ENCODE data around the gene ST6GALNAC6.
"Not testable (repeated sequence)": the region's sequence is repeated elsewhere in the genome, so short reads cannot be mapped to it uniquely, and the experiment has no call there.

The ST6GALNAC6 gene

DNA sequence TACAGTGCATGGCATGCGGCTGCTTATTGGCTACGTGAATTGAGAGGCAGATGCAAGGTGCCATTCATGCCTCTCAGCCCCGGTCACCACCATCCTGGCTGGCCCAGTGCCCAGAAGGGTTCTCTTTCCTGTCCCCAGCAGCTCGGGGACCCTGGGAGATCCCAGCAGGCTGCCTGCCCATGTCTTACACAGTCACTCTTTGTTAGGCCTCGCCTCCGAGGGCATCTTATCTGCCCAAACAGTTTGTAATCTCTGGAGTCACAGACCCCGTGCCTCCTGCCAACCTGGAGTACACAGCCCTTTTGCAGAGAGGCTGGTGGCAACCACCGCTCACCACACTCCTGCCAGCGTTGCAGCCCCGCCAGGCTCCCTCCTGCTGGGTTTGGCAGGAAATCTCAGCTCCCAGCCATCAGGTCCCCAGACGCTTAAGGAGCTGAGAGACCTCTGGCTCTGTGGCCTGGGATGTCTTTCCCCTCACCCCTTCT is 14.9 kb downstream of the ST6GALNAC6 start:
- Histone ChIP-seq H3K9me3 (ENCODE audit: severe bottlenecking) (no peaks in the 10 kb centered on the region), H3K27ac (peak overlapping the region; percentile 81), H3K36me3 (peaks cover 30% of the 10 kb centered on the region), H3K27me3 (ENCODE audit: insufficient read depth, low read depth, severe bottlenecking) (no peaks in the 10 kb centered on the region), H3K4me3 (ENCODE audit: low read depth, low read length) (no peak overlapping the region)
- TF ChIP-seq, protein P1, sequence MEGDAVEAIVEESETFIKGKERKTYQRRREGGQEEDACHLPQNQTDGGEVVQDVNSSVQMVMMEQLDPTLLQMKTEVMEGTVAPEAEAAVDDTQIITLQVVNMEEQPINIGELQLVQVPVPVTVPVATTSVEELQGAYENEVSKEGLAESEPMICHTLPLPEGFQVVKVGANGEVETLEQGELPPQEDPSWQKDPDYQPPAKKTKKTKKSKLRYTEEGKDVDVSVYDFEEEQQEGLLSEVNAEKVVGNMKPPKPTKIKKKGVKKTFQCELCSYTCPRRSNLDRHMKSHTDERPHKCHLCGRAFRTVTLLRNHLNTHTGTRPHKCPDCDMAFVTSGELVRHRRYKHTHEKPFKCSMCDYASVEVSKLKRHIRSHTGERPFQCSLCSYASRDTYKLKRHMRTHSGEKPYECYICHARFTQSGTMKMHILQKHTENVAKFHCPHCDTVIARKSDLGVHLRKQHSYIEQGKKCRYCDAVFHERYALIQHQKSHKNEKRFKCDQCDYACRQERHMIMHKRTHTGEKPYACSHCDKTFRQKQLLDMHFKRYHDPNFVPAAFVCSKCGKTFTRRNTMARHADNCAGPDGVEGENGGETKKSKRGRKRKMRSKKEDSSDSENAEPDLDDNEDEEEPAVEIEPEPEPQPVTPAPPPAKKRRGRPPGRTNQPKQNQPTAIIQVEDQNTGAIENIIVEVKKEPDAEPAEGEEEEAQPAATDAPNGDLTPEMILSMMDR (IDR thresholded peaks at IDR 0.05; ENCODE audit: low read depth, low read length): no peak
- no peak for DNase-seq

DNA sequence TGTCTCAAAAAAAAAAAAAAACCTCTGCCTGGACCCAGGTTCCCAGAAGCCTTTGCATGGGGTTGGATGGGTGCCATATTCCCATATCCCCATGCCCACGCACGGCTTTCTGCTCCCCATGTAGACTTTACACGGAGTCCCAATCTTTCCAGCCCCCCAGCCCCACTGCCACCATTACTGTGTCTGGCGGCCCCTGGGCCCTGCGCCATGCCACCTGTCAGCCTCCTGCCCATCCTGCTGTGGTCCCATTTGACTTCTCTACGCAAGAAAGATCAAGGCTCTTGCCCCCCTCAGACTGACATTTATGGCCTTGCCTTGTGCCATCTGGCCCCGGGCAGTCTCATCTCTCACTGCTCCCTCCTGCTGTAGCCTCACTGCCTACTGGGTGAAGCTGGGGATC is 15.4 kb downstream of the ST6GALNAC6 start:
- Histone ChIP-seq H3K9me3 (ENCODE audit: severe bottlenecking) (no peaks in the 10 kb centered on the region), H3K36me3 (peaks cover 30% of the 10 kb centered on the region), H3K27ac (no peak overlapping the region), H3K27me3 (ENCODE audit: insufficient read depth, low read depth, severe bottlenecking) (no peaks in the 10 kb centered on the region), H3K4me3 (ENCODE audit: low read depth, low read length) (no peak overlapping the region)
- TF ChIP-seq, protein P1 (IDR thresholded peaks at IDR 0.05; ENCODE audit: low read depth, low read length): no peak
- DNase-seq: no peak

DNA sequence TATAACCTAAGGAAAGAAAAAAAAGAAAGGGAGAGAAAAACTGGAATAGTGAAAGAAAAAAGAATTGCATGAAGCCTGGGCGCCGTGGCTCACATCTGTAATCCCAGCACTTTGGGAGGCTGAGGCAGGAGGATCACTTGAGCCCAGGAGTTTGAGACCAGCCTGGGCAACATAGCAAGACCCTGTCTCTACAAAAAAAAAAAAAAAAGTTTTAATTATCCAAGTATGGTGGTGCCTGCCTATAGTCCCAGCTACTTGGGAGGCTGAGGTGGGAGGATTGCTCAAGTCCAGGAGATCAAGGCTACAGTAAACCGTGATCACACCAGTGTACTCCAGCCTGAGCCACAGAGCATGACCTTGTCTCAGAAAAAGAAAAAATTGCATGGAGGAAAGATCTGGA is 17.7 kb downstream of the ST6GALNAC6 start:
- H3K9me3 ChIP-seq (ENCODE audit: severe bottlenecking); H3K27me3 ChIP-seq (ENCODE audit: insufficient read depth, low read depth, severe bottlenecking); H3K27ac ChIP-seq; DNase-seq; H3K4me3 ChIP-seq (ENCODE audit: low read depth, low read length): not testable (repeated sequence)
- H3K36me3 ChIP-seq: peaks cover 13% of the 10 kb centered on the region

DNA sequence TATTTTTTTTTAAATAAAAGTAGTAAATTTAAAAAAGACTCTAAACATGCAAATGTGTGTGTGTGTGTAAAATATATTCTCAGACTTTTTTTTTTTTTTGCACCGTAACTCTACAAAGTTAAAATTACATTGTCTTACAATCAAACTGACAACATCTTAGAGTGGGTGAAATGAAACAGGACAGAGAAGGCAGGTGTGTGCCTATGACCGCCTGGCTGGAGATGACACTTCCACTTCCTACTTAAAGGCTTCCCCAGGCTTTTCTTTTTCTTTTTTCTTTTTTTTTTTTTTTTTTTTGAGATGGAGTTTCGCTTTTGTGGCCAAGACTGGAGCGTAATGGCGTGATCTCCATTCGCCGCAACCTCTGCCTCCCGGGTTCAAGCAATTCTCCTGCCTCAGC is 19.3 kb downstream of the ST6GALNAC6 start:
- peaks cover 6% of the 10 kb centered on the region for H3K36me3 ChIP-seq
- no peak overlapping the region for H3K27ac ChIP-seq
- no peak overlapping the region for H3K4me3 ChIP-seq (ENCODE audit: low read depth, low read length)
- H3K9me3 ChIP-seq (ENCODE audit: severe bottlenecking): no peaks in the 10 kb centered on the region
- no peaks in the 10 kb centered on the region for H3K27me3 ChIP-seq (ENCODE audit: insufficient read depth, low read depth, severe bottlenecking)
- TF ChIP-seq, protein P1 (IDR thresholded peaks at IDR 0.05; ENCODE audit: low read depth, low read length): no peak
- no peak for DNase-seq

DNA sequence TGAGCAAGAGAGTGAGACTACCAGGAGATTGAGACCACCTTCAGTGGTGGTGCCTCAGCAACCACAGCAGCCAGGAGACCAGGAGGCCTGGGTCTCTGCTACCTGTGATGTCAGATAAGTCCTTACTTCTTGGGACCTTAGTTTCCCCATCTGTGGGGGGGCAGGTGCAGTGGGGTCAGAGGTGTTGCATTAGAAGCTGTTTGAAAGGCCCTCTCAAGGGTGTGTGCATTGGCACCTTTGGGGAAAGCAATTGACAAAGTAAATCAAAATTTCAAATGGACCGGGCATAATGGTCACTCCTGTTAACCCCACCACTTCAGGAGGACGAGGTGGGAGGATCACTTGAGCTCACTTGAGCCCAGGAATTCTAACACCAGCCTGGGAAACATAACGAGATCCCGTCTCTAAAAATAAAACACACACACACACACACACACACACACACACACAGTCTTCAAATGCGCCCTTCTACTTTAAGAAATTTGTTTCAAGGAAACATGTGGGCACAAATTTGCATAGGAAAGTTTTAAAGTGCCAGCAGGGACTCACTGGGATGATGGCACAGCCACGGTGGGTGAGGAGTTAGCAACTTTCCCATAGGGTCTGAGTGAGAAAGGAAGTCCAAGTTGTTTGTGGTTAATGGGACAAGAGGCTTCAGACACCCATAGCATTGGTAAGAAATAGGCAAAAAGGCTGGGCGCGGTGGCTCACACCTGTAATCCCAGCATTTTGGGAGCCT is 20.6 kb downstream of the ST6GALNAC6 start:
- Histone ChIP-seq H3K27me3 (ENCODE audit: insufficient read depth, low read depth, severe bottlenecking) (no peaks in the 10 kb centered on the region), H3K27ac (peak overlapping the region; percentile 79), H3K9me3 (ENCODE audit: severe bottlenecking) (no peaks in the 10 kb centered on the region), H3K4me3 (ENCODE audit: low read depth, low read length) (no peak overlapping the region), H3K36me3 (peaks cover 10% of the 10 kb centered on the region)
- TF ChIP-seq, protein P1 (IDR thresholded peaks at IDR 0.05; ENCODE audit: low read depth, low read length): no peak
- no peak for DNase-seq

DNA sequence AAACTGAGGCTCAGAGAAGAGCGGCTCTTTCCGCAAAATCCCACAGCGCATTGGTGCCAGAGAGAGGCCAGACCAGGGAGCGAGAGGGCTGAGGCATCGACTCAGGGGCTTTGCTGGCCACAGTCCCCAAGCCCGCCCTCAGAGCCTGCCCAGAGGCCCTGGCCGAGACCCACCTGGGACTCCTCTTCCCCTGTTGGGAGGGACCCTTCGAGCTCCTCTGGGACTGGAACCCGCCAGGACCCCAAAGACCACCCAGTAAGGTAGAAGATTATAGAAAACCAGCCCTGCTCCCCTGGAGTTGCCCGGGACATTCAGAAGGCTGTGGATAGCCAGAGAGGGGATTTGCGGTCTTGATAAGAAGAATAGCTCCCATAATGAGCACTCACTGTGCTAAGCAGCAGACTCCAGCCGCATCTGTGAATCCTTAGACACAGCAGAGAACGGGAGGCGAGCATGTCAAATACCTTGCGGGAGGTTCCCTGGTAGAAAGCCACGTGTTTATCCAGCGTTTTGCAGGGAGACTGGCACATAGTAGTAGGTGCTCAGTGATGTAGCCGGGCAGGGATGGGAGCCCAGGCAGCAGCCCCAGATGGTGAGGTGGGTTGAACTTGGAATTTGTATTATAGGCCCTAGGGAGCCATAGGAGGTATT is 21.3 kb downstream of the ST6GALNAC6 start:
- peak overlapping the region; percentile 79 for H3K27ac ChIP-seq
- TF ChIP-seq, protein P1 (IDR thresholded peaks at IDR 0.05; ENCODE audit: low read depth, low read length): no peak
- no peaks in the 10 kb centered on the region for H3K9me3 ChIP-seq (ENCODE audit: severe bottlenecking)
- H3K27me3 ChIP-seq (ENCODE audit: insufficient read depth, low read depth, severe bottlenecking): no peaks in the 10 kb centered on the region
- peak; percentile 74 for DNase-seq
- H3K4me3 ChIP-seq (ENCODE audit: low read depth, low read length): peak overlapping the region; percentile 76
- H3K36me3 ChIP-seq: peaks cover 15% of the 10 kb centered on the region
